22Rv1 (cell line): ENCODE data around the gene KCNH8.

Experiments
- ZFX ChIP-seq: fragments of 450-650 bp; IDR thresholded peaks from 2 replicates; pipeline ENCODE4 v1.6.1; 2017; ENCODE audit warnings: antibody characterized with exemption, borderline replicate concordance
- TF ChIP-seq, protein P1 (sequence below): fragments of 450-650 bp; IDR thresholded peaks from 2 replicates; pipeline ENCODE4 v1.5.1; 2017; ENCODE audit warnings: mild to moderate bottlenecking

DNA sequence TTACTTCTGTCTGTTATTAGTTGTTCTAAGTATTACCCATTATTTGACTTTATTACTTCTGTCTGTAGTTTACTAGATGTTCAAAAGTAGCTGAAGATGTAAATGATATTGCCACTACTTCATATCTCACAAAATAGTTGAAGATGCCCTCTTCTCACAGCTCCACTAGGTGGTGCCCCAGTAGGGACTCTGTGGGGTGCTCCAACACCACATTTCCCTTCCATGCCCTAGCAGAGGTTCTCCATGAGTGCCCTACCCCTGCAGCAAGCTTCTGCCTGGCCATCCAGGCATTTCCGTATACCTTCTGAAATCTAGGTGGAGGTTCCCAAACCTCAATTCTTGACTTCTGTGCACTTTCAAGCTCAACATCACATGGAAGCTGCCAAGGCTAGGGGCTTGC, 80.8 kb downstream of the KCNH8 start:
- TF ChIP-seq, protein P1, sequence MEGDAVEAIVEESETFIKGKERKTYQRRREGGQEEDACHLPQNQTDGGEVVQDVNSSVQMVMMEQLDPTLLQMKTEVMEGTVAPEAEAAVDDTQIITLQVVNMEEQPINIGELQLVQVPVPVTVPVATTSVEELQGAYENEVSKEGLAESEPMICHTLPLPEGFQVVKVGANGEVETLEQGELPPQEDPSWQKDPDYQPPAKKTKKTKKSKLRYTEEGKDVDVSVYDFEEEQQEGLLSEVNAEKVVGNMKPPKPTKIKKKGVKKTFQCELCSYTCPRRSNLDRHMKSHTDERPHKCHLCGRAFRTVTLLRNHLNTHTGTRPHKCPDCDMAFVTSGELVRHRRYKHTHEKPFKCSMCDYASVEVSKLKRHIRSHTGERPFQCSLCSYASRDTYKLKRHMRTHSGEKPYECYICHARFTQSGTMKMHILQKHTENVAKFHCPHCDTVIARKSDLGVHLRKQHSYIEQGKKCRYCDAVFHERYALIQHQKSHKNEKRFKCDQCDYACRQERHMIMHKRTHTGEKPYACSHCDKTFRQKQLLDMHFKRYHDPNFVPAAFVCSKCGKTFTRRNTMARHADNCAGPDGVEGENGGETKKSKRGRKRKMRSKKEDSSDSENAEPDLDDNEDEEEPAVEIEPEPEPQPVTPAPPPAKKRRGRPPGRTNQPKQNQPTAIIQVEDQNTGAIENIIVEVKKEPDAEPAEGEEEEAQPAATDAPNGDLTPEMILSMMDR: peak; percentile 32
- TF ChIP-seq ZFX: no peak
